ENCODE data around the gene PHF21B.

DNA sequence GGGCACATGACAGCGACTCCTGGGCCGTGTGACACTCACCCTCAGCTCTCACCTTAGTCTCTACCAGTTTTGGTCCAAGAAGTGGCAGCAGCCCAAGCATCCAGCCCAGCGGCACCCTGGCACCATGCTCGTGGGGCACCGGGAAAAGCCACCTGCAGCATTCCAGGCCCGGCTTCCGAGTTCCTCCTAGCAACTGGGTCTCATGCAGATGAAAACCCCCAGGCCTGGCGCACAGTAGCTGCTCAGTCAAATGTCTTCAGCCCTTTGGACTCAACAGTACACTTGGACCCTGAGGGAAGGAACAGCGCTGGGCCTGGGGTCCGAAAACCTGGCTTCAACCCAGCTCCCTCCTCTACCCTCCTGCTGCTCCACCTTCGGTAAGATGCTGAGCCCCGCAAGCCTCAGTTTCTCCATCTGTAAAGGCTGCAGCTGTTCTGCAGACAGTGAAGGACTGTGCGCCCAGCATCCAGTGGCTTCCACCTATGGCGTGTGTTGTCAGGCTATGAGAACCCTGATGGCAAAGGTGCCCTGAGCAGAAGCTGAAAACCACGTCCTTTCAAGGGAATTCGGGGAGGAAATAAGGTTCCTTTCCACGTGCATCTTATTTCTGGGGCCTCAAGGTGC is 66.0 kb downstream of the PHF21B start:
- TF ChIP-seq TAF1 (IDR thresholded peaks at IDR 0.05; ENCODE audit: low read depth) (no peak), EP300 (IDR thresholded peaks at IDR 0.05; ENCODE audit: borderline replicate concordance) (no peak), YY1 (IDR thresholded peaks at IDR 0.05; ENCODE audit: low read depth) (no peak), MAX (IDR thresholded peaks at IDR 0.05) (no peak), NFIC (IDR thresholded peaks at IDR 0.05) (no peak), TCF12 (IDR thresholded peaks at IDR 0.05; ENCODE audit: low read depth) (no peak), ZBTB7A (IDR thresholded peaks at IDR 0.05; ENCODE audit: low read depth) (no peak), REST (IDR thresholded peaks at IDR 0.05; ENCODE audit: low read depth) (no peak), CEBPB (IDR thresholded peaks at IDR 0.05) (no peak), USF1 (IDR thresholded peaks at IDR 0.05) (no peak)

All from Ishikawa (cell line).